SK-N-SH (cell line): ENCODE measurements around the gene ATF3. TPM values are rescaled to one million over a fixed set of nuclear protein-coding genes. Genes with fewer than 3 reads are reported as not detected.

ENCODE experiments used
- CTCF ChIA-PET: fragments of 300-600, 350-600 bp; formaldehyde crosslinking; extraction: SDS; loops from one replicate; lab custom pipeline; 2021; lab: Yijun Ruan, JAX
- POLR2A ChIA-PET: fragments of 350-600 bp; sonication (Branson Sonifier 250); formaldehyde crosslinking; extraction: SDS; loops from one replicate; lab custom pipeline; 2020; ENCODE audit warnings: antibody characterized with exemption, inconsistent platforms; lab: Yijun Ruan, JAX
- DNase-seq: peaks from one replicate; pipeline ENCODE4 v3.0.0; 2012
- H2AFZ ChIP-seq: fragments of 200-600 bp; sonication (generic); 2 replicates; pipeline ENCODE4 v1.8.1; 2016; ENCODE audit warnings: antibody characterized with exemption, mild to moderate bottlenecking, low read depth
- H3F3A ChIP-seq: fragments of 200-600 bp; sonication (generic); replicated peaks from 2 replicates; pipeline ENCODE3; 2016; ENCODE audit warnings: antibody characterized with exemption, mild to moderate bottlenecking; ENCODE audit not compliant: insufficient read depth
- H3K27ac ChIP-seq, 2 experiments: fragments of 200-500 bp in 1 of 2; fragments of 200-600 bp in 1 of 2; sonication (Bioruptor generic) in 1 of 2; sonication (generic), shearing (Covaris generic) in 1 of 2; 2 replicates each; pipeline versions ENCODE4 v1.5.1 to v1.6.1; 2014 to 2016; ENCODE audit warnings: low read depth in 2 of 2, inconsistent platforms in 1 of 2, low read length in 1 of 2, mild to moderate bottlenecking in 1 of 2, mixed read lengths in 1 of 2
- H3K27me3 ChIP-seq: fragments of 200-600 bp; sonication (generic), shearing (Covaris generic); 2 replicates; pipeline ENCODE4 v1.6.1; 2016; ENCODE audit warnings: mixed run types; ENCODE audit not compliant: insufficient read depth
- H3K36me3 ChIP-seq, 2 experiments: fragments of 200-500 bp in 1 of 2; fragments of 200-600 bp in 1 of 2; sonication (Bioruptor generic) in 1 of 2; sonication (generic) in 1 of 2; replicated peaks in 1 of 2; 2 replicates each; pipeline versions ENCODE3 to v1.5.1; 2014 to 2016; ENCODE audit warnings: low read length in 1 of 2, mild to moderate bottlenecking in 1 of 2; ENCODE audit not compliant: insufficient read depth in 2 of 2, control insufficient read depth in 1 of 2
- H3K4me1 ChIP-seq, 2 experiments: fragments of 200-500 bp in 1 of 2; fragments of 200-600 bp in 1 of 2; sonication (Bioruptor generic) in 1 of 2; sonication (generic), shearing (Covaris generic) in 1 of 2; 2 replicates each; pipeline versions ENCODE4 v1.5.1 to v1.6.1; 2014 to 2016; ENCODE audit warnings: low read depth in 1 of 2, low read length in 1 of 2, mixed run types in 1 of 2; ENCODE audit not compliant: insufficient read depth in 2 of 2, control insufficient read depth in 1 of 2
- H3K4me2 ChIP-seq: fragments of 200-600 bp; sonication (generic), shearing (Covaris generic); 2 replicates; pipeline ENCODE4 v1.6.1; 2017; ENCODE audit warnings: mixed run types
- H3K4me3 ChIP-seq, 2 experiments: fragments of 200-500 bp in 1 of 2; fragments of 200-600 bp in 1 of 2; sonication (Bioruptor generic) in 1 of 2; sonication (generic), shearing (Covaris generic) in 1 of 2; 2 replicates each; pipeline versions ENCODE4 v1.5.1 to v1.8.1; 2014 to 2016; ENCODE audit warnings: low read depth in 2 of 2, inconsistent platforms in 1 of 2, low read length in 1 of 2, mild to moderate bottlenecking in 1 of 2, mixed read lengths in 1 of 2, moderate library complexity in 1 of 2
- H3K79me2 ChIP-seq: fragments of 200-600 bp; sonication (generic); 2 replicates; pipeline ENCODE4 v1.8.1; 2017; ENCODE audit warnings: mild to moderate bottlenecking; ENCODE audit not compliant: insufficient read depth
- H3K9ac ChIP-seq: fragments of 200-600 bp; sonication (generic); 2 replicates; pipeline ENCODE4 v1.6.1; 2017; ENCODE audit warnings: mixed run types
- H3K9me2 ChIP-seq: fragments of 200-600 bp; sonication (generic); 2 replicates; pipeline ENCODE4 v1.6.1; 2017; ENCODE audit warnings: mixed run types
- H3K9me3 ChIP-seq: fragments of 200-600 bp; sonication (generic); 2 replicates; pipeline ENCODE4 v1.6.1; 2017; ENCODE audit warnings: mixed run types, mild to moderate bottlenecking, moderate library complexity
- H4K20me1 ChIP-seq: fragments of 200-600 bp; sonication (generic); 2 replicates; pipeline ENCODE4 v1.6.1; 2017; ENCODE audit warnings: mild to moderate bottlenecking, mixed run types; ENCODE audit not compliant: insufficient read depth
- CHD2 ChIP-seq: fragments of 150-350 bp; IDR thresholded peaks from 2 replicates; pipeline ENCODE4 v1.6.1; 2018; ENCODE audit warnings: low read length; ENCODE audit not compliant: partially characterized antibody
- EP300 ChIP-seq, 2 experiments: IDR thresholded peaks; 2 replicates each; pipeline versions ENCODE4 v1.4.0 to v1.6.1; 2012; ENCODE audit warnings: borderline replicate concordance in 1 of 2, low read depth in 1 of 2, low read length in 1 of 2
- JUND ChIP-seq: IDR thresholded peaks from 2 replicates; pipeline ENCODE4 v1.4.0; 2012
- NRF1 ChIP-seq: IDR thresholded peaks from 2 replicates; pipeline ENCODE4 v1.6.1; 2012; ENCODE audit warnings: low read depth, mild to moderate bottlenecking, low read length
- RCOR1 ChIP-seq: fragments of 150-350 bp; IDR thresholded peaks from 2 replicates; pipeline ENCODE4 v1.6.1; 2017; ENCODE audit warnings: antibody characterized with exemption, low read length
- RXRA ChIP-seq: IDR thresholded peaks from 2 replicates; pipeline ENCODE4 v1.4.0; 2012; ENCODE audit warnings: low read depth, mild to moderate bottlenecking, borderline replicate concordance
- SMC3 ChIP-seq: IDR thresholded peaks from 2 replicates; pipeline ENCODE4 v1.6.1; 2012; ENCODE audit warnings: low read depth, low read length, improper control_type of control experiment
- TAF1 ChIP-seq: IDR thresholded peaks from 2 replicates; pipeline ENCODE4 v1.6.1; 2012; ENCODE audit warnings: low read depth, mild to moderate bottlenecking, low read length, moderate library complexity, borderline replicate concordance
- TCF12 ChIP-seq: IDR thresholded peaks from 2 replicates; pipeline ENCODE4 v1.4.0; 2012
- WGBS: methylation state at CpG from one replicate; pipeline ENCODE4 v1.1.6; 2017; ENCODE audit warnings: low lambda C conversion rate; 5-methylcytosine and 5-hydroxymethylcytosine counted together
- polyA plus RNA-seq, 3 experiments: library from polyadenylated mRNA; depleted of rRNA; stranded (reverse); fragments of >200 nt; gene quantifications; 2 replicates each; pipeline ENCODE4 v1.2.3, GENCODE V29; 2012
- TF ChIP-seq, protein P1 (sequence below): fragments of 200-600 bp; sonication (generic); IDR thresholded peaks from 2 replicates; pipeline ENCODE4 v1.6.1; 2017; ENCODE audit warnings: antibody characterized with exemption, mild to moderate bottlenecking, moderate library complexity
- TF ChIP-seq, protein P2 (sequence below): fragments of 150-350 bp; IDR thresholded peaks from 2 replicates; pipeline ENCODE4 v1.6.1; 2017; ENCODE audit warnings: antibody characterized with exemption, low read length, low read depth, borderline replicate concordance

The ATF3 gene
- polyA plus RNA-seq, 1 of the 3 experiments (the other 2 are of a cell fraction), result 29.7 TPM

DNA sequence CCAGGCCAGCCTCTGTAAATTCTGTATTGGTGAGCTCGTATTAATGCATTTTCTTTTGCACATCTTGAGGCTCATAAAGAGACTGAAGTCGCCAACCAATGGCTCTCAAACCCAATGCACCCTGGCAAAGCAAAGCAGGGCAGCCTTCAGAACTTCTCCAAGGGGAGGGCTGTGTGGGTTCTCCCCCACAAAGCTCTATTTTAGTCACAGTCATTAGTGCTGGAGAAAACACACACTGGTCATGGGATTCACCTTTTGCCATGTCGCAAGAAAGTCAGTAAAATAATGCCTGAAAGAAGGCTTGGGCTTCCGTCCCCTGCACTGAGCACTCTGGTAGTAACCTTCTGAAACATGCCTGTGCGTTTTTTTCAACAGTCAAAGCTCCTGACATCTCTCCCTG, 26.3 kb upstream of the ATF3 start:
- TF ChIP-seq, protein P1, sequence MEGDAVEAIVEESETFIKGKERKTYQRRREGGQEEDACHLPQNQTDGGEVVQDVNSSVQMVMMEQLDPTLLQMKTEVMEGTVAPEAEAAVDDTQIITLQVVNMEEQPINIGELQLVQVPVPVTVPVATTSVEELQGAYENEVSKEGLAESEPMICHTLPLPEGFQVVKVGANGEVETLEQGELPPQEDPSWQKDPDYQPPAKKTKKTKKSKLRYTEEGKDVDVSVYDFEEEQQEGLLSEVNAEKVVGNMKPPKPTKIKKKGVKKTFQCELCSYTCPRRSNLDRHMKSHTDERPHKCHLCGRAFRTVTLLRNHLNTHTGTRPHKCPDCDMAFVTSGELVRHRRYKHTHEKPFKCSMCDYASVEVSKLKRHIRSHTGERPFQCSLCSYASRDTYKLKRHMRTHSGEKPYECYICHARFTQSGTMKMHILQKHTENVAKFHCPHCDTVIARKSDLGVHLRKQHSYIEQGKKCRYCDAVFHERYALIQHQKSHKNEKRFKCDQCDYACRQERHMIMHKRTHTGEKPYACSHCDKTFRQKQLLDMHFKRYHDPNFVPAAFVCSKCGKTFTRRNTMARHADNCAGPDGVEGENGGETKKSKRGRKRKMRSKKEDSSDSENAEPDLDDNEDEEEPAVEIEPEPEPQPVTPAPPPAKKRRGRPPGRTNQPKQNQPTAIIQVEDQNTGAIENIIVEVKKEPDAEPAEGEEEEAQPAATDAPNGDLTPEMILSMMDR, result no peak
- TF ChIP-seq RCOR1 (no peak), EP300 (IDR thresholded peaks at IDR 0.05; ENCODE audit: borderline replicate concordance in 1 of 2, low read depth in 1 of 2, low read length in 1 of 2) (no peak)
- CTCF ChIA-PET, result interaction anchor here (1.8 kb wide), 1 partner anchor 15 kb away, joined by 4 read pairs; no protein-coding TSS in a partner anchor
- no peak overlapping the region for H3K9ac ChIP-seq
- H3K4me1 ChIP-seq, result no peaks in the 10 kb centered on the region
- H3K79me2 ChIP-seq, result no peaks in the 10 kb centered on the region
- H3F3A ChIP-seq, result no peaks in the 10 kb centered on the region
- no peak overlapping the region for H3K27ac ChIP-seq
- no peaks in the 10 kb centered on the region for H3K36me3 ChIP-seq
- DNase-seq, result no peak
- H2AFZ ChIP-seq, result no peak overlapping the region
- H4K20me1 ChIP-seq, result no peaks in the 10 kb centered on the region
- POLR2A ChIA-PET, result no interaction called here
- no peaks in the 10 kb centered on the region for H3K9me3 ChIP-seq
- H3K4me3 ChIP-seq, result no peak overlapping the region
- 67% methylated on average over 5 of the region's 5 CpGs for WGBS
- no peak overlapping the region for H3K4me2 ChIP-seq
- H3K9me2 ChIP-seq, result no peaks in the 10 kb centered on the region
- peaks cover under 1% of the 10 kb centered on the region; the same call in 1 of the 2 replicates for H3K27me3 ChIP-seq

DNA sequence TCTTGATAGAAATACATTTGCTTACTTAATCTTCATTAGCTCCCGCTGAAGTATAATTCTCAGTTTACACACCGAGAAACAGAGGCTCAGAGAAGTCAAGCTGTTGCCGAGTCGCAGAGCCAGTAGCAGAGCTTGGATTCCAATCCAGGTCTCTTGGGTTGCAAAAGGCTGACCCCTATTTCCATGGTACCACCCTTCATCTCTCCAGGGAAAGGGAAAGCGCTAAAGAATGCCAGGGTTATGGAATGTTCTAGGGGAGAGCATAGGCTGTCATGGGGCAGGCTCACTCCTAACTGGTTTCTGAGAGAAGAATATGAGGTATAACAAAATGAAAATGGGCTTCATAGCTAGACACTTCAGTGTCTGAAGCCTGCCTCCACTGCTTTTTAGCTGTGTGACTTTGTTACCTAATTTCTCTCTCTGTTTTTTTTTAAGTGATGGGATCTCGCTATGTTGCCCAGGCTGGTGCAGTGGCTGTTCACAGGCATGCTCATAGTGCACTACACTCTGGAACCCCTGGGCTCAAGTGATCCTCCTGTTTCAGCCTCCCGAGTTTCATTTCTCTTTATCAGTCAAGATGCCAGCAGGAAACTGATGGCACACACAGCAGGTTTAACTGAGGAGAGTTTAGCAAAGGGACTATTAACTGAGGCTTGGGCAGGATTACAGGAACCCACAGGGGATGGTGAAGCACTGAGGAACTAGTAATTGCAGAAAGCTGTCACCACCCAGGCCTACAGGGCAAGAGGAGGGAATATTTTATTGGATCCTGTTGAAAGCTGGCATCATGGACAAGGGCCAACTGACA, 25.5 kb upstream of the ATF3 start:
- H3K36me3 ChIP-seq, result no peaks in the 10 kb centered on the region
- H3K4me1 ChIP-seq, result peaks cover 0 to 2% of the 10 kb centered on the region in 2 experiments; a peak in 1 of 4 replicates
- no peaks in the 10 kb centered on the region for H4K20me1 ChIP-seq
- ChIA-PET CTCF (interaction anchor here (1.8 kb wide), 1 partner anchor 14 kb away, joined by 4 read pairs; no protein-coding TSS in a partner anchor), POLR2A (no interaction called here)
- no peak overlapping the region for H3K9ac ChIP-seq
- H3K27me3 ChIP-seq, result peaks cover 7% of the 10 kb centered on the region; the same call in 1 of the 2 replicates
- H3K27ac ChIP-seq, result no peak overlapping the region
- no peaks in the 10 kb centered on the region for H3K79me2 ChIP-seq
- no peaks in the 10 kb centered on the region for H3F3A ChIP-seq
- H2AFZ ChIP-seq, result no peak overlapping the region
- H3K9me3 ChIP-seq, result no peaks in the 10 kb centered on the region
- TF ChIP-seq TCF12, result no peak
- no peak for TF ChIP-seq SMC3
- no peak for TF ChIP-seq JUND
- no peak for TF ChIP-seq TAF1
- no peak for TF ChIP-seq RXRA
- TF ChIP-seq CHD2, result no peak
- TF ChIP-seq, protein P2, sequence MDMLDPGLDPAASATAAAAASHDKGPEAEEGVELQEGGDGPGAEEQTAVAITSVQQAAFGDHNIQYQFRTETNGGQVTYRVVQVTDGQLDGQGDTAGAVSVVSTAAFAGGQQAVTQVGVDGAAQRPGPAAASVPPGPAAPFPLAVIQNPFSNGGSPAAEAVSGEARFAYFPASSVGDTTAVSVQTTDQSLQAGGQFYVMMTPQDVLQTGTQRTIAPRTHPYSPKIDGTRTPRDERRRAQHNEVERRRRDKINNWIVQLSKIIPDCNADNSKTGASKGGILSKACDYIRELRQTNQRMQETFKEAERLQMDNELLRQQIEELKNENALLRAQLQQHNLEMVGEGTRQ, result no peak
- TF ChIP-seq, protein P1, result no peak
- no peak for TF ChIP-seq NRF1
- TF ChIP-seq RCOR1, result no peak
- no peak for TF ChIP-seq EP300 (IDR thresholded peaks at IDR 0.05; ENCODE audit: borderline replicate concordance in 1 of 2, low read depth in 1 of 2, low read length in 1 of 2)
- DNase-seq, result no peak
- H3K9me2 ChIP-seq, result no peaks in the 10 kb centered on the region
- no peak overlapping the region for H3K4me3 ChIP-seq
- no peak overlapping the region for H3K4me2 ChIP-seq
- WGBS, result 78% methylated on average over 7 of the region's 7 CpGs
